Coronary artery (tissue), 2 donors: ENCODE data around the gene OBSCN.

Source experiments
- DNase-seq: peaks from one replicate; pipeline ENCODE4 v3.0.0-alpha.2; 2017; ENCODE audit warnings: low spot score
- H3K27ac ChIP-seq, 2 donors: fragments of 200-600 bp; sonication (generic); one replicate each; pipeline ENCODE4 v1.5.1; 2016 to 2019
- H3K4me3 ChIP-seq: fragments of 200-600 bp; sonication (generic); 2 replicates; pipeline ENCODE4 v1.5.1; 2016; ENCODE audit warnings: mild to moderate bottlenecking, moderate library complexity
- CTCF ChIP-seq: fragments of 200-600 bp; sonication (generic); IDR thresholded peaks from one replicate; pipeline ENCODE4 v1.5.1; 2019; ENCODE audit warnings: antibody characterized with exemption

OBSCN gene

GRCh38 chr1:228337711-228338520 lies 130.1 kb downstream of the OBSCN start:
- no peak for TF ChIP-seq CTCF
- DNase-seq = peak; percentile 56
- H3K27ac ChIP-seq = no peak overlapping the region
- H3K4me3 ChIP-seq = no peak overlapping the region

GRCh38 chr1:228338521-228339051 lies 130.7 kb downstream of the OBSCN start:
- no peak for TF ChIP-seq CTCF
- Histone ChIP-seq H3K4me3 (no peak overlapping the region), H3K27ac (no peak overlapping the region)
- peak; percentile 35 for DNase-seq

GRCh38 chr1:228339059-228339704 lies 131.3 kb downstream of the OBSCN start:
- DNase-seq = no peak
- Histone ChIP-seq H3K27ac (no peak overlapping the region), H3K4me3 (no peak overlapping the region)
- TF ChIP-seq CTCF = no peak

GRCh38 chr1:228339766-228340685 lies 132.2 kb downstream of the OBSCN start:
- DNase-seq = peak; percentile 60
- TF ChIP-seq CTCF = no peak
- H3K4me3 ChIP-seq = no peak overlapping the region
- H3K27ac ChIP-seq = no peak overlapping the region

- Histone ChIP-seq H3K4me3 (no peak overlapping the region), H3K27ac (no peak overlapping the region)
- TF ChIP-seq CTCF = no peak
- DNase-seq = peak; percentile 67
These were observed 133.0 kb downstream of the OBSCN start for GRCh38 chr1:228340686-228341449.

GRCh38 chr1:228341450-228341813 lies 133.6 kb downstream of the OBSCN start:
- no peak overlapping the region for H3K27ac ChIP-seq
- DNase-seq = no peak
- no peak overlapping the region for H3K4me3 ChIP-seq
- no peak for TF ChIP-seq CTCF
